ENCODE data around the gene TXNDC16. TPM values are rescaled to one million over a fixed set of nuclear protein-coding genes. Genes with fewer than 3 reads are reported as not detected.

TXNDC16 gene
- total RNA-seq, 1 donor from 2014 or later = 1.7 TPM

- Mint-ChIP-seq H3K27ac (ENCODE audit: unreplicated experiment) (no peak overlapping the region), H3K9me3 (ENCODE audit: unreplicated experiment) (no peaks in the 10 kb centered on the region), H3K36me3 (ENCODE audit: low read depth, unreplicated experiment) (no peaks in the 10 kb centered on the region), H3K4me1 (ENCODE audit: low read depth, unreplicated experiment) (no peaks in the 10 kb centered on the region), H3K4me3 (ENCODE audit: unreplicated experiment) (no peak overlapping the region), H3K27me3 (ENCODE audit: low read depth, unreplicated experiment) (no peaks in the 10 kb centered on the region)
- TF ChIP-seq, protein P1, sequence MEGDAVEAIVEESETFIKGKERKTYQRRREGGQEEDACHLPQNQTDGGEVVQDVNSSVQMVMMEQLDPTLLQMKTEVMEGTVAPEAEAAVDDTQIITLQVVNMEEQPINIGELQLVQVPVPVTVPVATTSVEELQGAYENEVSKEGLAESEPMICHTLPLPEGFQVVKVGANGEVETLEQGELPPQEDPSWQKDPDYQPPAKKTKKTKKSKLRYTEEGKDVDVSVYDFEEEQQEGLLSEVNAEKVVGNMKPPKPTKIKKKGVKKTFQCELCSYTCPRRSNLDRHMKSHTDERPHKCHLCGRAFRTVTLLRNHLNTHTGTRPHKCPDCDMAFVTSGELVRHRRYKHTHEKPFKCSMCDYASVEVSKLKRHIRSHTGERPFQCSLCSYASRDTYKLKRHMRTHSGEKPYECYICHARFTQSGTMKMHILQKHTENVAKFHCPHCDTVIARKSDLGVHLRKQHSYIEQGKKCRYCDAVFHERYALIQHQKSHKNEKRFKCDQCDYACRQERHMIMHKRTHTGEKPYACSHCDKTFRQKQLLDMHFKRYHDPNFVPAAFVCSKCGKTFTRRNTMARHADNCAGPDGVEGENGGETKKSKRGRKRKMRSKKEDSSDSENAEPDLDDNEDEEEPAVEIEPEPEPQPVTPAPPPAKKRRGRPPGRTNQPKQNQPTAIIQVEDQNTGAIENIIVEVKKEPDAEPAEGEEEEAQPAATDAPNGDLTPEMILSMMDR (IDR thresholded peaks at IDR 0.05; ENCODE audit: insufficient read depth, low read depth, low read length) = no peak
- TF ChIP-seq EZH2 (IDR thresholded peaks at IDR 0.05; ENCODE audit: insufficient read depth, low read length) = no peak
- FAIRE-seq (no peak), DNase-seq (ENCODE audit: low read depth) (no peak)
- Histone ChIP-seq H3K36me3 (ENCODE audit: insufficient read depth, low read length) (no peaks in the 10 kb centered on the region), H3K79me2 (ENCODE audit: insufficient read depth, low read length) (no peaks in the 10 kb centered on the region), H3K4me3 (ENCODE audit: insufficient read depth, low read depth, low read length) (no peak overlapping the region), H3K4me1 (ENCODE audit: insufficient read depth, low read length) (no peaks in the 10 kb centered on the region), H3K27me3 (ENCODE audit: insufficient read depth, low read length) (no peaks in the 10 kb centered on the region), H4K20me1 (ENCODE audit: insufficient read depth, low read length) (no peaks in the 10 kb centered on the region), H3K27ac (ENCODE audit: low read depth, low read length) (no peak overlapping the region), H3K9me3 (ENCODE audit: insufficient read depth, low read depth, low read length) (no peaks in the 10 kb centered on the region), H2AFZ (ENCODE audit: low read depth, low read length) (no peak overlapping the region), H3K9ac (ENCODE audit: low read length) (no peak overlapping the region), H3K4me2 (ENCODE audit: low read length) (no peak overlapping the region)
These were observed 29.5 kb downstream of the TXNDC16 start for GRCh38 chr14:52522581-52523345.

DNA sequence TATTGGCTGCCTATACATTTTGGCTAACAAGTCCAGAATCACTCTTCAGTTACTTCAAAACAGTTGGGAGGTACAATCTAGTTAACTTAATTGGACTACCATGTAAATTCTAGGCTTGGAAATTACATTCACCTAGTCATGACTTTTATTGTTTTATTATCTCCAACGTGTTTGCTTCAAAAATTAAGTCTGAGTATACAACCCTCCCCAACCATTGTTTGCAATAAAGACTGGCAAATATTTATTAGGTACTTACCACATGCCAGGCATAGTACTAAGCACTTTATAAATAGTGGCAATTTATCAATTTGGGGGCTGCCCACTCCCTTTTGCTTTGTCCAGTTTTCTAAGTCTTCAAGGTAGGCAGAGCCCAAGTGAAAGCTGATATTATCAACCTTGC lies 30.3 kb downstream of the TXNDC16 start:
- no peaks in the 10 kb centered on the region for H3K9me3 Mint-ChIP-seq (ENCODE audit: unreplicated experiment)
- Histone ChIP-seq H3K36me3 (ENCODE audit: insufficient read depth, low read length) (no peaks in the 10 kb centered on the region), H3K9me3 (ENCODE audit: insufficient read depth, low read depth, low read length) (no peaks in the 10 kb centered on the region), H3K79me2 (ENCODE audit: insufficient read depth, low read length) (no peaks in the 10 kb centered on the region), H3K4me3 (ENCODE audit: insufficient read depth, low read depth, low read length) (no peak overlapping the region), H2AFZ (ENCODE audit: low read depth, low read length) (no peak overlapping the region), H3K27me3 (ENCODE audit: insufficient read depth, low read length) (no peaks in the 10 kb centered on the region), H3K4me2 (ENCODE audit: low read length) (no peak overlapping the region), H4K20me1 (ENCODE audit: insufficient read depth, low read length) (no peaks in the 10 kb centered on the region), H3K27ac (ENCODE audit: low read depth, low read length) (no peak overlapping the region), H3K4me1 (ENCODE audit: insufficient read depth, low read length) (no peaks in the 10 kb centered on the region), H3K9ac (ENCODE audit: low read length) (no peak overlapping the region)
- TF ChIP-seq, protein P1 (IDR thresholded peaks at IDR 0.05; ENCODE audit: insufficient read depth, low read depth, low read length) = no peak
- no peak for TF ChIP-seq EZH2 (IDR thresholded peaks at IDR 0.05; ENCODE audit: insufficient read depth, low read length)
- H3K4me3 Mint-ChIP-seq (ENCODE audit: unreplicated experiment) = no peak overlapping the region
- no peaks in the 10 kb centered on the region for H3K27me3 Mint-ChIP-seq (ENCODE audit: low read depth, unreplicated experiment)
- H3K27ac Mint-ChIP-seq (ENCODE audit: unreplicated experiment) = no peak overlapping the region
- DNase-seq (ENCODE audit: low read depth) = no peak
- FAIRE-seq = no peak
- no peaks in the 10 kb centered on the region for H3K4me1 Mint-ChIP-seq (ENCODE audit: low read depth, unreplicated experiment)
- H3K36me3 Mint-ChIP-seq (ENCODE audit: low read depth, unreplicated experiment) = no peaks in the 10 kb centered on the region

Data from astrocyte (in vitro differentiated cells and primary cell).